ENCODE measurements around the gene NPW. TPM values are rescaled to one million over a fixed set of nuclear protein-coding genes. Genes with fewer than 3 reads are reported as not detected.
A peak's percentile ranks its signal among the peaks of the same experiment; 100 is the strongest.

Gene NPW
- total RNA-seq, 2 experiments from 2014 or later = 0.85 to 3.7 TPM

DNA sequence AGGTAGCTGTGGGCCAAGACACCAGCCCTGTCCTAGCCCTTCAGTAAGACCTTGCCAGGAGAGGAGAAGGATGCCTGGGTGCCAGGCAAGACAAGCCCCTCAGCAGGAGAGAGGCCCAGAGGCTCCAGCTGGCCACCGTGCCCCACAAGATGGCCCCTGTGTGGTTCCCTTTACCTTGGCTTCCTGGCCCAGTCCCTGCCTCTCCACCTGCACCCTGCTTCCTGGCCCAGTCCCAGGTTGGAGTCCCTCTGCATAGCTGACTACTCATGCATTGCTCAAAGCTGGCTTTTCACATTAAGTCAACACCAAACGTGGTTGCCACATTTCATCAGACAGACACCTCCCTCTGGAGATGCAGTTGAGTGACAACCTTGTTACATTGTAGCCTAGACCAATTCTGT, 25.9 kb upstream of the NPW start:
- H3K9me2 ChIP-seq (ENCODE audit: insufficient read depth, low read length) = no peaks in the 10 kb centered on the region
- TF ChIP-seq EZH2phosphoT487 (IDR thresholded peaks at IDR 0.05; ENCODE audit: borderline replicate concordance, low read depth, low read length) = no peak
- TF ChIP-seq, protein P1, sequence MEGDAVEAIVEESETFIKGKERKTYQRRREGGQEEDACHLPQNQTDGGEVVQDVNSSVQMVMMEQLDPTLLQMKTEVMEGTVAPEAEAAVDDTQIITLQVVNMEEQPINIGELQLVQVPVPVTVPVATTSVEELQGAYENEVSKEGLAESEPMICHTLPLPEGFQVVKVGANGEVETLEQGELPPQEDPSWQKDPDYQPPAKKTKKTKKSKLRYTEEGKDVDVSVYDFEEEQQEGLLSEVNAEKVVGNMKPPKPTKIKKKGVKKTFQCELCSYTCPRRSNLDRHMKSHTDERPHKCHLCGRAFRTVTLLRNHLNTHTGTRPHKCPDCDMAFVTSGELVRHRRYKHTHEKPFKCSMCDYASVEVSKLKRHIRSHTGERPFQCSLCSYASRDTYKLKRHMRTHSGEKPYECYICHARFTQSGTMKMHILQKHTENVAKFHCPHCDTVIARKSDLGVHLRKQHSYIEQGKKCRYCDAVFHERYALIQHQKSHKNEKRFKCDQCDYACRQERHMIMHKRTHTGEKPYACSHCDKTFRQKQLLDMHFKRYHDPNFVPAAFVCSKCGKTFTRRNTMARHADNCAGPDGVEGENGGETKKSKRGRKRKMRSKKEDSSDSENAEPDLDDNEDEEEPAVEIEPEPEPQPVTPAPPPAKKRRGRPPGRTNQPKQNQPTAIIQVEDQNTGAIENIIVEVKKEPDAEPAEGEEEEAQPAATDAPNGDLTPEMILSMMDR (conservative IDR thresholded peaks at IDR 0.05; ENCODE audit: low read length) = no peak
- peak overlapping the region; percentile 65 for H3K27ac ChIP-seq (ENCODE audit: low read depth, low read length, poor library complexity, severe bottlenecking)
- H2AFZ ChIP-seq (ENCODE audit: low read length) = no peak overlapping the region
- ChIA-PET CTCF (ENCODE audit: unreplicated experiment) (no interaction called here), POLR2A (no interaction called here)
- intact Hi-C loops (cut with micrococcal nuclease; ENCODE audit: unreplicated experiment) = loop anchor here (2.0 kb wide), 1 partner anchor 29 kb away; the partner anchor contains the start of gene RPS2
- peaks cover 36% of the 10 kb centered on the region for H3K4me1 ChIP-seq (ENCODE audit: insufficient read depth, low read length, poor library complexity, severe bottlenecking)
- no peaks in the 10 kb centered on the region for H4K20me1 ChIP-seq (ENCODE audit: insufficient read depth, low read length)
- no peaks in the 10 kb centered on the region for H3K79me2 ChIP-seq (ENCODE audit: insufficient read depth, low read depth, low read length)
- peaks cover 34% of the 10 kb centered on the region for H3K36me3 ChIP-seq (ENCODE audit: insufficient read depth, low read length)
- peak; percentile 48 for DNase-seq (ENCODE audit: low spot score)
- no peak overlapping the region for H3K4me3 ChIP-seq (ENCODE audit: low read depth, low read length, poor library complexity, severe bottlenecking)
- no peaks in the 10 kb centered on the region for H3K9me3 ChIP-seq (ENCODE audit: low read length)
- no TSS peak for BruUV-seq (replicated peaks)
- peak overlapping the region; percentile 18; the same call in 1 of the 2 replicates for H3K4me2 ChIP-seq (ENCODE audit: low read length)

DNA sequence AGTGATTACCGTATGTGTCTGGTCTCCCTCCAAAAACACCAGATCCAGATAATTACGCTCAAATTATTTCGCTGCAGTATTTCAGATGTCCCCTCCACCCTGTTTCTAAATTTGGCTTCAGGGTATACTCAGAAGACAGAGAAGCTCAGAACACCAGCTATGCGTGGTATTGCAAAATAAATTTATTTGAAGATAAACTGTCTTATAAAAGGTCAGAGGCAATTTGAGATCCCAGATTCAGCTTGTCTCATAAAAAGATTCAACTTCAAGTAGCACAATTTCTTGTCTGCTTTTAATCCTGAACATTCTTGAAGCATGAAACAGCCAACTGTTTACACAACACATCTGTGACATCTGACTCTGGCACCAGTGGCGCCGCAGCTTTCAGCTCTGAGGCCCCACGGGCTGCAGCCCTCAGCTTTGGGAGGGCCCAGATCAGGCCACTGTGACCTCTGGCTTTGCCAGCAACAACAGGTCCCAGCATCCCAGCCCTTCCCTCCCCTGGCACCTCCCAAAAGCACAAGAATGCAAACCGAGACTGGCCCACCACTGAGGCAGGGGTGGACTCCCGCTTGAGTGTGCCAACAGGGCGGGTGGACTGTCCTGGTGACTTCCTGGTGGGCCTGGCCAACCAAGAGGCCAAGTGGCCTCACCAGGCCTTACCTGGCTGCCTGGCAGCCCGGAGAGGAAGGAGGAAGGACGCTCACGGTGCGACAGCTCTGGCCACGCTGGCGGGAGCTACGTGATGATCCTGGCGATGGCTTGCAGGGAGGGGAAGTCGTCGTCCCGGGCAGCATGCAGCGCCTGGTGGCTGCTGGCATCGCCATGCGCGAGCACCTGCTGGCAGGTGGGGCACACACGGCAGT, 21.9 kb upstream of the NPW start:
- Histone ChIP-seq H4K20me1 (ENCODE audit: insufficient read depth, low read length) (no peaks in the 10 kb centered on the region), H3K79me2 (ENCODE audit: insufficient read depth, low read depth, low read length) (no peaks in the 10 kb centered on the region), H3K27ac (ENCODE audit: low read depth, low read length, poor library complexity, severe bottlenecking) (no peak overlapping the region), H3K36me3 (ENCODE audit: insufficient read depth, low read length) (peaks cover 74% of the 10 kb centered on the region), H3K4me3 (ENCODE audit: low read depth, low read length, poor library complexity, severe bottlenecking) (no peak overlapping the region), H3K9me2 (ENCODE audit: insufficient read depth, low read length) (no peaks in the 10 kb centered on the region), H2AFZ (ENCODE audit: low read length) (no peak overlapping the region), H3K9me3 (ENCODE audit: low read length) (no peaks in the 10 kb centered on the region), H3K4me2 (ENCODE audit: low read length) (no peak overlapping the region), H3K4me1 (ENCODE audit: insufficient read depth, low read length, poor library complexity, severe bottlenecking) (peaks cover 15% of the 10 kb centered on the region)
- BruUV-seq (replicated peaks) = TSS peak; percentile 64
- DNase-seq (ENCODE audit: low spot score) = no peak
- TF ChIP-seq EZH2phosphoT487 (IDR thresholded peaks at IDR 0.05; ENCODE audit: borderline replicate concordance, low read depth, low read length) = no peak
- TF ChIP-seq, protein P1 (conservative IDR thresholded peaks at IDR 0.05; ENCODE audit: low read length) = no peak
- intact Hi-C loops (cut with micrococcal nuclease; ENCODE audit: unreplicated experiment) = no loop called here
- ChIA-PET POLR2A (interaction anchor here (0.6 kb wide), 1 partner anchor 968 kb away, joined by 4 read pairs; no protein-coding TSS in a partner anchor), CTCF (ENCODE audit: unreplicated experiment) (no interaction called here)

DNA sequence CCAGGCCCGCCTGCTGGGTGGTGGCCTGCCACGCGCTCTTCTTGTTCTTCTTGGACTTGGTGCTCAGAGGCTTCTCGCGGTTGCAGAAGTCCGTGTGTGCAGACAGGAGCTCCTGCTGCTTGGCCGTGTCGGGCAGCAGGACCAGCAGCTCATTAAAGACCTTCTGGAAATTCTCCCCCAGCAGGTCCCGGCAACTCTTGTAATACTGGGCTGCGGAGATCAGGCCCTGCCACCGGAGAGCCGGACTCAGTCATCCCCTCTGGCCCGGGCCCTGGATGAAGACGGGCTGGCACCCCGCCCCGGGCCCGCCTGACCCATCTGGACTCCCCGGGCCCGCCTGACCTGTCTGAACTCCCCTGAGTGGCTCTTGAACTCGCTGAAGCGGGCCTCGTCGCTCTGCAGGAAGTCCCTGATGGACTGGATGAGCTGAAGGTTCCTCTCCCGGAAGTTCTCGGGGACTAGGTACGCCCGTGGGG, 21.2 kb upstream of the NPW start:
- DNase-seq (ENCODE audit: low spot score) = no peak
- Histone ChIP-seq H3K27ac (ENCODE audit: low read depth, low read length, poor library complexity, severe bottlenecking) (no peak overlapping the region), H3K36me3 (ENCODE audit: insufficient read depth, low read length) (peaks cover 80% of the 10 kb centered on the region), H3K4me1 (ENCODE audit: insufficient read depth, low read length, poor library complexity, severe bottlenecking) (peaks cover 8% of the 10 kb centered on the region), H2AFZ (ENCODE audit: low read length) (no peak overlapping the region), H3K79me2 (ENCODE audit: insufficient read depth, low read depth, low read length) (no peaks in the 10 kb centered on the region; the same call in 1 of the 2 replicates), H3K9me3 (ENCODE audit: low read length) (no peaks in the 10 kb centered on the region), H4K20me1 (ENCODE audit: insufficient read depth, low read length) (no peaks in the 10 kb centered on the region; the same call in 1 of the 2 replicates), H3K4me3 (ENCODE audit: low read depth, low read length, poor library complexity, severe bottlenecking) (no peak overlapping the region), H3K4me2 (ENCODE audit: low read length) (no peak overlapping the region), H3K9me2 (ENCODE audit: insufficient read depth, low read length) (no peaks in the 10 kb centered on the region)
- TF ChIP-seq, protein P1 (conservative IDR thresholded peaks at IDR 0.05; ENCODE audit: low read length) = no peak
- TF ChIP-seq EZH2phosphoT487 (IDR thresholded peaks at IDR 0.05; ENCODE audit: borderline replicate concordance, low read depth, low read length) = no peak
- CTCF ChIA-PET (ENCODE audit: unreplicated experiment) = no interaction called here
- intact Hi-C loops (cut with micrococcal nuclease; ENCODE audit: unreplicated experiment) = no loop called here
- POLR2A ChIA-PET = no interaction called here
- BruUV-seq (replicated peaks) = no TSS peak

Data from OCI-LY7 (cell line).